ENCODE results near the gene TSEN2. TPM values are rescaled to one million over a fixed set of nuclear protein-coding genes. Genes with fewer than 3 reads are reported as not detected.
A peak's percentile ranks its signal among the peaks of the same experiment; 100 is the strongest.

The TSEN2 gene
- total RNA-seq, 1 donor from 2014 or later, result 8.6 TPM

GRCh38 chr3:12574131-12574530 is 89.9 kb downstream of the TSEN2 start:
- Mint-ChIP-seq H3K27ac (ENCODE audit: unreplicated experiment) (no peak overlapping the region), H3K27me3 (ENCODE audit: low read depth) (no peaks in the 10 kb centered on the region), H3K9me3 (ENCODE audit: low read depth) (no peaks in the 10 kb centered on the region), H3K36me3 (ENCODE audit: low read depth) (peaks cover 51% of the 10 kb centered on the region), H3K4me3 (ENCODE audit: unreplicated experiment) (no peak overlapping the region), H3K4me1 (ENCODE audit: low read depth) (peaks cover 12% of the 10 kb centered on the region)
- no peak for TF ChIP-seq CTCF (IDR thresholded peaks at IDR 0.05)
- no peak for DNase-seq (ENCODE audit: low spot score)

- H3K27ac Mint-ChIP-seq (ENCODE audit: unreplicated experiment), result no peak overlapping the region
- H3K36me3 Mint-ChIP-seq (ENCODE audit: low read depth), result peaks cover 48% of the 10 kb centered on the region
- H3K4me1 Mint-ChIP-seq (ENCODE audit: low read depth), result peaks cover 9% of the 10 kb centered on the region
- no peak for TF ChIP-seq CTCF (IDR thresholded peaks at IDR 0.05)
- no peaks in the 10 kb centered on the region for H3K9me3 Mint-ChIP-seq (ENCODE audit: low read depth)
- no peak overlapping the region for H3K4me3 Mint-ChIP-seq (ENCODE audit: unreplicated experiment)
- no peak for DNase-seq (ENCODE audit: low spot score)
- H3K27me3 Mint-ChIP-seq (ENCODE audit: low read depth), result no peaks in the 10 kb centered on the region
Observed at GRCh38 chr3:12574661-12575060, 90.4 kb downstream of the TSEN2 start.

- H3K36me3 Mint-ChIP-seq (ENCODE audit: low read depth), result peaks cover 43% of the 10 kb centered on the region
- H3K27me3 Mint-ChIP-seq (ENCODE audit: low read depth), result no peaks in the 10 kb centered on the region
- H3K27ac Mint-ChIP-seq (ENCODE audit: unreplicated experiment), result no peak overlapping the region
- no peak for DNase-seq (ENCODE audit: low spot score)
- no peak overlapping the region for H3K4me3 Mint-ChIP-seq (ENCODE audit: unreplicated experiment)
- peaks cover 9% of the 10 kb centered on the region for H3K4me1 Mint-ChIP-seq (ENCODE audit: low read depth)
- no peaks in the 10 kb centered on the region for H3K9me3 Mint-ChIP-seq (ENCODE audit: low read depth)
- TF ChIP-seq CTCF (IDR thresholded peaks at IDR 0.05), result no peak
Observed at GRCh38 chr3:12577379-12577778, 93.1 kb downstream of the TSEN2 start.

- peaks cover 39% of the 10 kb centered on the region for H3K36me3 Mint-ChIP-seq (ENCODE audit: low read depth)
- DNase-seq (ENCODE audit: low spot score), result no peak
Observed at GRCh38 chr3:12578742-12579141, 94.5 kb downstream of the TSEN2 start.

GRCh38 chr3:12579456-12579855 is 95.2 kb downstream of the TSEN2 start:
- Mint-ChIP-seq H3K9me3 (ENCODE audit: low read depth) (no peaks in the 10 kb centered on the region), H3K4me1 (ENCODE audit: low read depth) (peaks cover 9% of the 10 kb centered on the region), H3K36me3 (ENCODE audit: low read depth) (peaks cover 39% of the 10 kb centered on the region), H3K4me3 (ENCODE audit: unreplicated experiment) (no peak overlapping the region), H3K27me3 (ENCODE audit: low read depth) (no peaks in the 10 kb centered on the region), H3K27ac (ENCODE audit: unreplicated experiment) (peak overlapping the region; percentile 75)
- no peak for DNase-seq (ENCODE audit: low spot score)
- no peak for TF ChIP-seq CTCF (IDR thresholded peaks at IDR 0.05)

More at GRCh38 chr3:12578742-12579141, 94.5 kb downstream of the TSEN2 start:
- H3K27ac Mint-ChIP-seq (ENCODE audit: unreplicated experiment), result no peak overlapping the region
- no peaks in the 10 kb centered on the region for H3K9me3 Mint-ChIP-seq (ENCODE audit: low read depth)
- H3K4me1 Mint-ChIP-seq (ENCODE audit: low read depth), result peaks cover 9% of the 10 kb centered on the region
- TF ChIP-seq CTCF (IDR thresholded peaks at IDR 0.05), result peak; percentile 63
- H3K4me3 Mint-ChIP-seq (ENCODE audit: unreplicated experiment), result no peak overlapping the region
- no peaks in the 10 kb centered on the region for H3K27me3 Mint-ChIP-seq (ENCODE audit: low read depth)

Data from chondrocyte (in vitro differentiated cells).